GM12873 (cell line): ENCODE measurements around the gene CSRP2.

Experiments
- TF ChIP-seq, protein P1 (sequence below): IDR thresholded peaks from 2 replicates; pipeline ENCODE4 v1.5.1; 2012; ENCODE audit warnings: low read depth, mild to moderate bottlenecking, moderate library complexity, low read length, control low read depth; ENCODE audit not compliant: insufficient read depth; ENCODE audit errors: missing control alignments

CSRP2 gene

GRCh38 chr12:76856018-76856644 lies 22.7 kb downstream of the CSRP2 start:
- TF ChIP-seq, protein P1, sequence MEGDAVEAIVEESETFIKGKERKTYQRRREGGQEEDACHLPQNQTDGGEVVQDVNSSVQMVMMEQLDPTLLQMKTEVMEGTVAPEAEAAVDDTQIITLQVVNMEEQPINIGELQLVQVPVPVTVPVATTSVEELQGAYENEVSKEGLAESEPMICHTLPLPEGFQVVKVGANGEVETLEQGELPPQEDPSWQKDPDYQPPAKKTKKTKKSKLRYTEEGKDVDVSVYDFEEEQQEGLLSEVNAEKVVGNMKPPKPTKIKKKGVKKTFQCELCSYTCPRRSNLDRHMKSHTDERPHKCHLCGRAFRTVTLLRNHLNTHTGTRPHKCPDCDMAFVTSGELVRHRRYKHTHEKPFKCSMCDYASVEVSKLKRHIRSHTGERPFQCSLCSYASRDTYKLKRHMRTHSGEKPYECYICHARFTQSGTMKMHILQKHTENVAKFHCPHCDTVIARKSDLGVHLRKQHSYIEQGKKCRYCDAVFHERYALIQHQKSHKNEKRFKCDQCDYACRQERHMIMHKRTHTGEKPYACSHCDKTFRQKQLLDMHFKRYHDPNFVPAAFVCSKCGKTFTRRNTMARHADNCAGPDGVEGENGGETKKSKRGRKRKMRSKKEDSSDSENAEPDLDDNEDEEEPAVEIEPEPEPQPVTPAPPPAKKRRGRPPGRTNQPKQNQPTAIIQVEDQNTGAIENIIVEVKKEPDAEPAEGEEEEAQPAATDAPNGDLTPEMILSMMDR = no peak

DNA sequence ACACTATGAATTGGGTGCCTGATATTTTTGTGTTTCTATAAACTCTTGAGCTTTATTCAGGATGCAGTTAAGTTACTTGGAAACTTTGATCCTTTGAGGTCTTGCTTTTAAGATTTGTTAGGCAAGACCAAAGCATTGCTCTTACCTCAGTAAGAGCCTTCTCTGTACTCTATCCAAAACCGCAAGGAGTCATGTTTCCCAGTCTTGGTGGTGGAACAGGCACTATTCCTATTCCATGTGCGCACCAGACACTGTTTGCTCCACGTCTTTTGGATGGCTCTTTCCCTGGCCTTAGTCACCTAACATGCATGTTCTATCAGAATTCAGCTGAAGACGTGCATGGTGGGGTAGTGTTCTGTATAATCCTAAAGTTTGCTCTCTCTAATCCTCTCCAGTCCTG lies 23.5 kb downstream of the CSRP2 start:
- TF ChIP-seq, protein P1 = no peak

- TF ChIP-seq, protein P1 = no peak
Measured at GRCh38 chr12:76852106-76852505, 26.7 kb downstream of the CSRP2 start.

DNA sequence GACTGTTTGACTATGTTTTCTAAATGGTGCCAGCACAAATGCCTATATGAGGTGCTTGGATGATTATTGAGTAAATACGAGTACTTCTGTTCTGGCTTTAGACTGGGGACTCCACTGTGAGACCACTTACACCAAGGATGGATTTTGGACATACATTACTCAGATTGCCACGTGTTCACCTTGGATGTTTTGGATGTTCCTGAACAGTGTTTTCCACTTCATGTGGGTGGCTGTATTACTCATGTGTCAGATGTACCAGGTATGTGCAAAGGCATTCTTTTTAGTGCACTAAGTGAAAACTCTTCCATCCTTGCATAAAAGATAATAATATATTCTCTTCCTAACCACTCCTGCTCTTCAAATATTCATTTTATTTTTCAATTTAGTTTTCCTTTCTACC lies 30.7 kb downstream of the CSRP2 start:
- TF ChIP-seq, protein P1 = no peak

DNA sequence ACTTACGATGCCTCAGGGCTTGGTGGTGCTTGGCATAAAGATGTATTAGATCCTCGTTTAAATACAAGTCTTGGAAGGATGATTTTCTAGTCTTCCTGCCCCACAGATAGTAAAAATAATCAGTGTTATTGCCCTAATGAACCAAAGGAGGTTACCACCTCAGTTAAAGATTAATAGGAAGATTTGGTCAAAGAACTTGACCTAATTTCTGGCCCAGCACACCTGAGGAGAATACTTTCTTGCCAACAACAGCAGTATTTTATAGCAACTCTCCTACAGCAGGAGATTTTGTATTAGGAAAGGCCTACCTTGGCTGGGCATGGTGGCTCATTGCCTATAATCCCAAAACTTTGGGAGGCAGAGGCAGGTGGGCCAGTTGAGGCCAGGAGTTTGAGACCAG lies 31.6 kb downstream of the CSRP2 start:
- TF ChIP-seq, protein P1 = no peak

DNA sequence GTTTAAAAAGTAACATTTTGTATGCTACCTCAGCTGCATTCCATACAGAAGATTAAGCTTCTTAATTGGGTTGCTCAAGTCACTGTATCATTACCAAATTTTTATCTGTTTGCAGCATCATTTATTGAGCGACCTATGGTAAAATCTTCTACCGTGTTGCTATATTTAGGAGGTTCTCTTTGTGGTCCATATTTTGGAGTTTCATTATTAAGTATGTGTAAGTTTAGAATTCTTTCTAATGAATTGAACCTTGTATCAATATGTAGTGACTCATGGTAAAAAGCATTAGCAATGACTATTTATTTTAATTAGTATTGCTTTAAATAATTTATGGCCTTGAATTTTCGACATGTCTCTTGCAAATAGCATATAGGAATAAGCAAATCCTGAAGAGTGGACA lies 42.2 kb downstream of the CSRP2 start:
- TF ChIP-seq, protein P1 = no peak

DNA sequence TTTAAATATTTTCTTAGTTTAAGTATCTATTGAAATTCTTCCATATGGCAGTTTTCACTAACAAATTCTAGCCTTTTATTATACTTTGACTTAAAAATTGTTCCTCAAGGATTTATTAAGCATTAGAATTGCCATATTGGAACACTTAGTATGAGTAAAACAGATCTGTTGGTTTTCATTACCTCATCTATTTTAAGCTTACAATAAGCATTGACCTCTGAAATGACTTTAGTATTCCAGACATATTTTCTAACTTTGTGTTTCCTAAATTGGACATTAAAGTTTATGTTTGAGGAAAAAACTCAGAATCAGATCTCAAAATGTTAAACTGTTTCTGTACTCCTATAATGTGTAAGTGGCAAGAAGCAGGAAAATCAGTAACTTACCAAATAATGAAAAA lies 48.4 kb downstream of the CSRP2 start:
- TF ChIP-seq, protein P1 = no peak
